Measurements from ENCODE around the gene NXT1.
"Not testable (repeated sequence)": the region's sequence is repeated elsewhere in the genome, so short reads cannot be mapped to it uniquely, and the experiment has no call there.

The NXT1 gene

GRCh38 chr20:23350196-23350903, at the start of gene NXT1:
Gene NXT1, plus strand, starts transcription at chr20:23350791. Its CDS starts 3,251 bp downstream, at chr20:23354042.
- DNase-seq: peak; percentile 79

GRCh38 chr20:23301436-23302050, 49.0 kb upstream of the NXT1 start:
- no peak for DNase-seq

GRCh38 chr20:23302386-23302785, 48.2 kb upstream of the NXT1 start:
- DNase-seq: no peak

- no peak for DNase-seq
Measured at GRCh38 chr20:23302801-23303200, 47.8 kb upstream of the NXT1 start.

- no peak for DNase-seq
Measured at GRCh38 chr20:23303325-23304102, 47.1 kb upstream of the NXT1 start.

- DNase-seq: no peak
Measured at GRCh38 chr20:23304616-23305015, 46.0 kb upstream of the NXT1 start.

- no peak for DNase-seq
Measured at GRCh38 chr20:23305098-23305497, 45.5 kb upstream of the NXT1 start.

- DNase-seq: not testable (repeated sequence)
Measured at GRCh38 chr20:23307393-23307792, 43.2 kb upstream of the NXT1 start.

GRCh38 chr20:23308024-23308423, 42.6 kb upstream of the NXT1 start:
- no peak for DNase-seq

GRCh38 chr20:23308908-23309307, 41.7 kb upstream of the NXT1 start:
- no peak for DNase-seq

GRCh38 chr20:23309781-23310180, 40.8 kb upstream of the NXT1 start:
- no peak for DNase-seq

GRCh38 chr20:23311947-23312506, 38.6 kb upstream of the NXT1 start:
- no peak for DNase-seq

GRCh38 chr20:23313271-23313670, 37.3 kb upstream of the NXT1 start:
- no peak for DNase-seq

- no peak for DNase-seq
Measured at GRCh38 chr20:23314699-23315098, 35.9 kb upstream of the NXT1 start.

- no peak for DNase-seq
Measured at GRCh38 chr20:23315099-23315498, 35.5 kb upstream of the NXT1 start.

GRCh38 chr20:23316626-23317025, 34.0 kb upstream of the NXT1 start:
- DNase-seq: no peak

- DNase-seq: no peak
Measured at GRCh38 chr20:23317081-23317480, 33.5 kb upstream of the NXT1 start.

- no peak for DNase-seq
Measured at GRCh38 chr20:23318347-23318746, 32.2 kb upstream of the NXT1 start.

- no peak for DNase-seq
Measured at GRCh38 chr20:23320317-23320716, 30.3 kb upstream of the NXT1 start.

GRCh38 chr20:23325107-23325506, 25.5 kb upstream of the NXT1 start:
- no peak for DNase-seq

GRCh38 chr20:23326774-23327173, 23.8 kb upstream of the NXT1 start:
- no peak for DNase-seq

GRCh38 chr20:23327617-23328333, 22.8 kb upstream of the NXT1 start:
- no peak for DNase-seq
